ENCODE results near the gene DNLZ.

GRCh38 chr9:136346927-136347465, 16.5 kb downstream of the DNLZ start:
- TF ChIP-seq, protein P1, sequence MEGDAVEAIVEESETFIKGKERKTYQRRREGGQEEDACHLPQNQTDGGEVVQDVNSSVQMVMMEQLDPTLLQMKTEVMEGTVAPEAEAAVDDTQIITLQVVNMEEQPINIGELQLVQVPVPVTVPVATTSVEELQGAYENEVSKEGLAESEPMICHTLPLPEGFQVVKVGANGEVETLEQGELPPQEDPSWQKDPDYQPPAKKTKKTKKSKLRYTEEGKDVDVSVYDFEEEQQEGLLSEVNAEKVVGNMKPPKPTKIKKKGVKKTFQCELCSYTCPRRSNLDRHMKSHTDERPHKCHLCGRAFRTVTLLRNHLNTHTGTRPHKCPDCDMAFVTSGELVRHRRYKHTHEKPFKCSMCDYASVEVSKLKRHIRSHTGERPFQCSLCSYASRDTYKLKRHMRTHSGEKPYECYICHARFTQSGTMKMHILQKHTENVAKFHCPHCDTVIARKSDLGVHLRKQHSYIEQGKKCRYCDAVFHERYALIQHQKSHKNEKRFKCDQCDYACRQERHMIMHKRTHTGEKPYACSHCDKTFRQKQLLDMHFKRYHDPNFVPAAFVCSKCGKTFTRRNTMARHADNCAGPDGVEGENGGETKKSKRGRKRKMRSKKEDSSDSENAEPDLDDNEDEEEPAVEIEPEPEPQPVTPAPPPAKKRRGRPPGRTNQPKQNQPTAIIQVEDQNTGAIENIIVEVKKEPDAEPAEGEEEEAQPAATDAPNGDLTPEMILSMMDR (IDR thresholded peaks at IDR 0.05; ENCODE audit: insufficient read depth, low read length, poor library complexity, severe bottlenecking): no peak
- no peak for TF ChIP-seq EZH2phosphoT487 (conservative IDR thresholded peaks at IDR 0.05; ENCODE audit: low read length)
